PFSK-1 (cell line): ENCODE data around the gene SLC35E1.

ENCODE experiments used
- POLR2AphosphoS5 ChIP-seq: IDR thresholded peaks from 2 replicates; pipeline ENCODE4 v1.6.1; 2012; ENCODE audit warnings: low read depth, mild to moderate bottlenecking, control low read depth, low read length, moderate library complexity
- TAF1 ChIP-seq: IDR thresholded peaks from 2 replicates; pipeline ENCODE4 v1.6.1; 2012; ENCODE audit warnings: low read length, control low read depth, borderline replicate concordance; ENCODE audit not compliant: insufficient read depth

DNA sequence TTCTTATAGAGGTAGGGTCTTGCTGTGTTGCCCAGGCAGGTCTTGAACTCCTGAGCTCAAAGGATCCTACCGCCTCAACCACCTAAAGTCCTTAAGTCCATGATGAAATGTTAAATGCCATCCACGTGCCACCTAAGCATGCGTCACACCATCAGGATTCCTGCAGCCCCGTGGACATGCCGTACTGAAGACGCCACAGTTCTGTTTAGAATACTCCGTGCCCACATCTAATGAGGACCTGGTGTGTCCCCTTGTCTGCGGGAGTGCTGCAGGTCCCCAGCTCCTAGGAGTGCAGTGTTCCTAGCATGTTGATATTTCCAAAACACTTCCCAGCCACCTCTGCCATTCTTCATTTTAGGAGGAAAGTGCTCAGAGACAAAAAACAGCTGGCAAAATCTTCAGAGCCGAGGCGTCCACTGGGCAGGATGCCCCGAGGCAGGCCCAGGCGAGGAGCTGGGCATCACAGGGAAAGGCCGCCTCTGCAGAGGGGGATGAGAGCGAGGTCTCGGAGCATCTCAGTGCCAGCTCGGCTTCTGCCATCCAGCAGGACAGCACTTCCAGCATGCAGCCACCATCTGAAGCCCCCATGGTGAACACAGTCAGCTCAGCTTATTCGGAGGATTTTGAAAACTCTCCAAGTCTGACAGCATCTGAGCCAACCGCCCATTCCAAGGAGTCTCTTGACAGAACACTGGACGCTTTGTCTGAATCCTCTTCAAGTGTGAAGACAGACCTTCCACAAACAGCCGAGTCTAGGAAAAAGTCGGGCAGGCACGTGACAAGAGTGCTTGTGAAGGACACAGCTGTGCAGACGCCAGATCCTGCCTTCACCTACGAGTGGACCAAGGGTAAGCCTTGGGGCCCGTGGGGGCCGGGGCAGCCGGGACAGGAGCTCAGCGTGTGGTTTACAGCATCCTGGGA is 62.8 kb downstream of the SLC35E1 start:
- TF ChIP-seq POLR2AphosphoS5 (no peak), TAF1 (no peak)
